OCI-LY1 (cell line): ENCODE results near the gene VRK1.

ENCODE experiments used
- CTCF ChIP-seq: fragments of 200-600 bp; sonication (generic), shearing (Covaris generic); IDR thresholded peaks from 2 replicates; pipeline ENCODE4 v1.5.1; 2017; ENCODE audit warnings: mild to moderate bottlenecking, antibody characterized with exemption, low read length, moderate library complexity, mixed read lengths
- EZH2 ChIP-seq: fragments of 200-600 bp; sonication (generic), shearing (Covaris generic); IDR thresholded peaks from 2 replicates; pipeline ENCODE4 v1.8.0; 2017; ENCODE audit warnings: borderline replicate concordance, mixed run types, mild to moderate bottlenecking, antibody characterized with exemption, low read length, moderate library complexity, mixed read lengths

DNA sequence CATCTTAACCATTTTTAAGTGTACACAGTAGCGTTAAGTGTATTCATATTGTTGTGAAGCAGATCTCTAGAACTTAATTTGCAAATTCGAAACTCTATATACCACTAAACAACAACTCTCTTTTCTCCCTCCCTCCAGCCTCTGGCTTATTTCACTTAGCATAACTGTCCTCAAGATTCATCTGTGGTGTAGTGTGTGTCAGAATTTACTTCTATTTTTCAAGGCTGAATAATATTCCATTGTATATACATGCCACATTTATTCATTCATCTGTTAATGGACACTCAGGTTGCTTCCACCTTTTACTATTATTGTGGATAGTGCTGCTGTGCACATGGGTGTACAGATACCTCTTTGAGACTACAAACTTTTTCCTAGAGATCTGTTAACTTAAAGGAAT lies 26.5 kb downstream of the VRK1 start:
- no peak for TF ChIP-seq CTCF
- TF ChIP-seq EZH2 = no peak
